ENCODE data around the gene EPC1. TPM values are rescaled to one million over a fixed set of nuclear protein-coding genes. Genes with fewer than 3 reads are reported as not detected.
"Not testable (repeated sequence)": the region's sequence is repeated elsewhere in the genome, so short reads cannot be mapped to it uniquely, and the experiment has no call there.

EPC1 gene
- total RNA-seq, 1 donor from 2014 or later: 22.9 TPM

GRCh38 chr10:32234471-32234870 lies 112.5 kb downstream of the EPC1 start:
- Histone ChIP-seq H3K36me3 (ENCODE audit: control insufficient read depth, insufficient read depth, low read length) (no peaks in the 10 kb centered on the region), H3K4me3 (ENCODE audit: low read depth, low read length) (no peak overlapping the region), H3K27me3 (ENCODE audit: control insufficient read depth, insufficient read depth, low read length) (no peaks in the 10 kb centered on the region)
- DNase-seq (ENCODE audit: low read depth): no peak
- TF ChIP-seq, protein P1, sequence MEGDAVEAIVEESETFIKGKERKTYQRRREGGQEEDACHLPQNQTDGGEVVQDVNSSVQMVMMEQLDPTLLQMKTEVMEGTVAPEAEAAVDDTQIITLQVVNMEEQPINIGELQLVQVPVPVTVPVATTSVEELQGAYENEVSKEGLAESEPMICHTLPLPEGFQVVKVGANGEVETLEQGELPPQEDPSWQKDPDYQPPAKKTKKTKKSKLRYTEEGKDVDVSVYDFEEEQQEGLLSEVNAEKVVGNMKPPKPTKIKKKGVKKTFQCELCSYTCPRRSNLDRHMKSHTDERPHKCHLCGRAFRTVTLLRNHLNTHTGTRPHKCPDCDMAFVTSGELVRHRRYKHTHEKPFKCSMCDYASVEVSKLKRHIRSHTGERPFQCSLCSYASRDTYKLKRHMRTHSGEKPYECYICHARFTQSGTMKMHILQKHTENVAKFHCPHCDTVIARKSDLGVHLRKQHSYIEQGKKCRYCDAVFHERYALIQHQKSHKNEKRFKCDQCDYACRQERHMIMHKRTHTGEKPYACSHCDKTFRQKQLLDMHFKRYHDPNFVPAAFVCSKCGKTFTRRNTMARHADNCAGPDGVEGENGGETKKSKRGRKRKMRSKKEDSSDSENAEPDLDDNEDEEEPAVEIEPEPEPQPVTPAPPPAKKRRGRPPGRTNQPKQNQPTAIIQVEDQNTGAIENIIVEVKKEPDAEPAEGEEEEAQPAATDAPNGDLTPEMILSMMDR (IDR thresholded peaks at IDR 0.05; ENCODE audit: insufficient read depth, low read length, poor library complexity, severe bottlenecking): no peak

DNA sequence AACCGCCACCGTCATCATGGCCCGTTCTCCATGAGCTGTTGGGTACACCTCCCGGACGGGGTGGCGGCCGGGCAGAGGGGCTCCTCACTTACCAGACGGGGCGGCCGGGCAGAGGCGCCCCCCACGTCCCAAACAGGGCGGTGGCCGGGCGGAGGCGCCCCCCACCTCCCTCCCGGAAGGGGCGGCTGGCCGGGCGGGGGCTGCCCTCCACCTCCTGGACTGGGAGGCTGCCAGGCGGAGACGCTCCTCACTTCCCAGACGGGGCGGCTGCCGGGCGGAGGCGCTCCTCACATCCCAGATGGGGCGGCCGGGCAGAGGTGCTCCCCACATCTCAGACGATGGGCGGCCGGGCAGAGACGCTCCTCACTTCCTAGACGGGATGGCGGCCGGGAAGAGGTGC lies 113.6 kb downstream of the EPC1 start:
- not testable (repeated sequence) for H3K4me3 ChIP-seq (ENCODE audit: low read depth, low read length); H3K36me3 ChIP-seq (ENCODE audit: control insufficient read depth, insufficient read depth, low read length); H3K27me3 ChIP-seq (ENCODE audit: control insufficient read depth, insufficient read depth, low read length); DNase-seq (ENCODE audit: low read depth)

DNA sequence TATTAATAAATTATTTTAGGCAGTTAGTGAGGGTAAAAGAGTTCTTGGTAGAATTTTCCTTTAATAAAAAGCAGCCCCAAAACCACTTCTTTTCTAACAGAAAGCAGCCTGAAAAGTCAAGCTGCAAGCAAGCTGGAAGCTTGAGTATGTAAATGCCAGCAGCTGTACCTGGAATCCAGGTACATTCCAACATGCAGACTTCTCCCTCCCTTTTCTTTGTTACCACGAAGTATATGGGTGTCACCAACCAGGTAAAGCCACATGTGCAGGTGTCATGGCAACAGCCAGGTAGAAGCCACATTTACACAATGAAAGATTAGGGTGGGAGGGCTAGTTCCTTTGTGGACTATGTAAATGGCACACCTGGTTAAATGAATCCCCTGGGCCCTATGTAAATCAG lies 114.6 kb downstream of the EPC1 start:
- Histone ChIP-seq H3K27me3 (ENCODE audit: control insufficient read depth, insufficient read depth, low read length) (no peaks in the 10 kb centered on the region), H3K4me3 (ENCODE audit: low read depth, low read length) (no peak overlapping the region), H3K36me3 (ENCODE audit: control insufficient read depth, insufficient read depth, low read length) (no peaks in the 10 kb centered on the region)
- DNase-seq (ENCODE audit: low read depth): no peak
- TF ChIP-seq, protein P1 (IDR thresholded peaks at IDR 0.05; ENCODE audit: insufficient read depth, low read length, poor library complexity, severe bottlenecking): no peak

DNA sequence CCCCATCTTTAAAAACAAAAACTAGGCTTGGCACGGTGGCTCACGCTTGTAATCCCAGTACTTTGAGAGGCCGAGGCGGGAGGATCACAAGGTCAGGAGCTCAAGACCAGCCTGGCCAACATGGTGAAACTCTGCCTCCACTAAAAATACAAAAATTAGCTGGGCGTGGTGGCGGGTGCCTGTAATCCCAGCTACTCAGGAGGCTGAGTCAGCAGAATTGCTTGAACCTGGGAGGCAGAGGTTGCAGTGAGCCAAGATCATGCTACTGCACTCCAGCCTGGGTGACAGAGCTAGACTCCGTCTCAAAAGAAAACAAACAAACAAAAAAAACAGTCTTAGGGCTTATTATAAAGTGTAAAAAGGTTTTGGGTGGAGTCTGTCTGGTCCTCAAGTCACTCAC lies 117.2 kb downstream of the EPC1 start:
- H3K27me3 ChIP-seq (ENCODE audit: control insufficient read depth, insufficient read depth, low read length); DNase-seq (ENCODE audit: low read depth); H3K36me3 ChIP-seq (ENCODE audit: control insufficient read depth, insufficient read depth, low read length); H3K4me3 ChIP-seq (ENCODE audit: low read depth, low read length): not testable (repeated sequence)

- Histone ChIP-seq H3K27me3 (ENCODE audit: control insufficient read depth, insufficient read depth, low read length) (no peaks in the 10 kb centered on the region), H3K36me3 (ENCODE audit: control insufficient read depth, insufficient read depth, low read length) (no peaks in the 10 kb centered on the region), H3K4me3 (ENCODE audit: low read depth, low read length) (no peak overlapping the region)
- no peak for DNase-seq (ENCODE audit: low read depth)
- TF ChIP-seq, protein P1 (IDR thresholded peaks at IDR 0.05; ENCODE audit: insufficient read depth, low read length, poor library complexity, severe bottlenecking): no peak
Observed at GRCh38 chr10:32229170-32229569, 117.8 kb downstream of the EPC1 start.

DNA sequence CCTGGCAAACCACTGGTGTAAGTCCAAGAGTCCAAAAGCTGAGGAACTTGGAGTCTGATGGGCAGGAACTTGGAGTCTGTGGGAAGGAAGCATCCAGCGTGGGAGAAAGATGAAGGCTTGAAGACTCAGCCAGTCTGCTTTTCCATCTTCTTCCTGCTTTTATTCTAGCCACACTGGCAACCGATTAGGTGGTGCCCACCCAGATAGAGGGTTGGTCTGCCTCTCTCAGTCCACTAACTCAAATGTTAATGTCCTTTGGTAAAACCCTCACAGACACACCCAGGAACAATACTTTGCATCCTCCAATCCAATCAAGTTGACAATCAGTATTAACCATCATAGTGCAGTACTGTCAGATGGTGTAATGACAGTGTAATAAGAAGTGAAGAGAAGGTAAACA lies 119.2 kb downstream of the EPC1 start:
- no peak for DNase-seq (ENCODE audit: low read depth)
- TF ChIP-seq, protein P1 (IDR thresholded peaks at IDR 0.05; ENCODE audit: insufficient read depth, low read length, poor library complexity, severe bottlenecking): no peak

GRCh38 chr10:32226624-32227023 lies 120.3 kb downstream of the EPC1 start:
- TF ChIP-seq, protein P1 (IDR thresholded peaks at IDR 0.05; ENCODE audit: insufficient read depth, low read length, poor library complexity, severe bottlenecking): no peak
- Histone ChIP-seq H3K36me3 (ENCODE audit: control insufficient read depth, insufficient read depth, low read length) (no peaks in the 10 kb centered on the region), H3K27me3 (ENCODE audit: control insufficient read depth, insufficient read depth, low read length) (no peaks in the 10 kb centered on the region), H3K4me3 (ENCODE audit: low read depth, low read length) (no peak overlapping the region)
- DNase-seq (ENCODE audit: low read depth): no peak

More for the DNA sequence above, 119.2 kb downstream of the EPC1 start:
- Histone ChIP-seq H3K36me3 (ENCODE audit: control insufficient read depth, insufficient read depth, low read length) (no peaks in the 10 kb centered on the region), H3K27me3 (ENCODE audit: control insufficient read depth, insufficient read depth, low read length) (no peaks in the 10 kb centered on the region), H3K4me3 (ENCODE audit: low read depth, low read length) (no peak overlapping the region)
